Neural cell (in vitro differentiated cells): Measurements from ENCODE around the gene CPXM2. TPM values are rescaled to one million over a fixed set of nuclear protein-coding genes. Genes with fewer than 3 reads are reported as not detected.

ENCODE experiments used
- H2AFZ ChIP-seq: fragments of 200-600, 300-800 bp; sonication (generic), shearing (Covaris generic); 2 replicates; pipeline ENCODE4 v1.6.0; 2014; ENCODE audit warnings: low read depth, mild to moderate bottlenecking, antibody characterized with exemption, low read length, moderate library complexity
- H3F3A ChIP-seq: fragments of 200-600 bp; shearing (Covaris generic); 2 replicates; pipeline ENCODE4 v1.6.1; 2016; ENCODE audit warnings: mild to moderate bottlenecking, moderate library complexity, mixed read lengths, antibody characterized with exemption, low read length; ENCODE audit not compliant: insufficient read depth, poor library complexity, severe bottlenecking
- H3K27ac ChIP-seq: fragments of 200-600, 300-800 bp; sonication (generic), shearing (Covaris generic); 2 replicates; pipeline ENCODE4 v1.5.1; 2014; ENCODE audit warnings: mild to moderate bottlenecking, low read length, moderate library complexity
- H3K27me3 ChIP-seq: fragments of 300-800, 200-600 bp; sonication (generic), shearing (Covaris generic); 2 replicates; pipeline ENCODE4 v1.6.0; 2014; ENCODE audit warnings: mild to moderate bottlenecking, low read depth, low read length, moderate library complexity; ENCODE audit not compliant: insufficient read depth
- H3K36me3 ChIP-seq: fragments of 300-800, 200-600 bp; sonication (generic), shearing (Covaris generic); 2 replicates; pipeline ENCODE4 v1.5.1; 2014; ENCODE audit warnings: mild to moderate bottlenecking, antibody characterized with exemption, low read length, moderate library complexity; ENCODE audit not compliant: insufficient read depth
- H3K4me2 ChIP-seq: fragments of 300-800, 200-600 bp; sonication (generic), shearing (Covaris generic); 2 replicates; pipeline ENCODE4 v1.6.0; 2014; ENCODE audit warnings: mild to moderate bottlenecking, low read length
- H3K4me3 ChIP-seq: fragments of 300-800, 200-600 bp; sonication (generic), shearing (Covaris generic); 2 replicates; pipeline ENCODE4 v1.5.1; 2014; ENCODE audit warnings: mild to moderate bottlenecking, low read length, moderate library complexity
- H3K79me2 ChIP-seq: fragments of 200-600 bp; shearing (Covaris generic); replicated peaks from 2 replicates; pipeline ENCODE4 v1.6.0; 2014; ENCODE audit warnings: mild to moderate bottlenecking, low read length, moderate library complexity; ENCODE audit not compliant: insufficient read depth
- H3K9ac ChIP-seq: fragments of 300-800, 200-600 bp; sonication (generic), shearing (Covaris generic); 2 replicates; pipeline ENCODE4 v1.6.1; 2016; ENCODE audit warnings: mild to moderate bottlenecking, low read length, mixed read lengths
- H3K9me2 ChIP-seq: fragments of 200-600 bp; shearing (Covaris generic); 2 replicates; pipeline ENCODE4 v1.6.1; 2016; ENCODE audit warnings: mild to moderate bottlenecking, low read length, mixed read lengths; ENCODE audit not compliant: insufficient read depth
- H3K9me3 ChIP-seq: fragments of 200-600, 300-800 bp; sonication (generic), shearing (Covaris generic); 2 replicates; pipeline ENCODE4 v1.6.1; 2016; ENCODE audit warnings: mild to moderate bottlenecking, mixed run types, low read length, moderate library complexity, mixed read lengths
- H4K20me1 ChIP-seq: fragments of 200-600 bp; shearing (Covaris generic); 2 replicates; pipeline ENCODE4 v1.6.1; 2016; ENCODE audit warnings: mild to moderate bottlenecking, mixed run types; ENCODE audit not compliant: insufficient read depth
- EP300 ChIP-seq: fragments of 450-650 bp; conservative IDR thresholded peaks from 2 replicates; pipeline ENCODE4 v1.6.1; 2014; ENCODE audit warnings: antibody characterized with exemption, mild to moderate bottlenecking, moderate library complexity; ENCODE audit not compliant: poor library complexity, severe bottlenecking
- EZH2 ChIP-seq: fragments of 200-600, 300-800 bp; shearing (Covaris generic), sonication (generic); IDR thresholded peaks from 2 replicates; pipeline ENCODE4 v1.6.1; 2014; ENCODE audit warnings: antibody characterized with exemption, low read length, borderline replicate concordance, mild to moderate bottlenecking; ENCODE audit not compliant: insufficient read depth, poor library complexity, severe bottlenecking
- MXI1 ChIP-seq: fragments of 450-650 bp; conservative IDR thresholded peaks from 2 replicates; pipeline ENCODE4 v1.6.1; 2014; ENCODE audit warnings: antibody characterized with exemption, mild to moderate bottlenecking; ENCODE audit not compliant: poor library complexity, severe bottlenecking
- POLR2AphosphoS5 ChIP-seq: IDR thresholded peaks from 2 replicates; pipeline ENCODE4 v1.6.1; 2012
- RAD21 ChIP-seq: fragments of 450-650 bp; conservative IDR thresholded peaks from 2 replicates; pipeline ENCODE4 v1.6.1; 2014; ENCODE audit warnings: antibody characterized with exemption, mild to moderate bottlenecking, moderate library complexity
- SMC3 ChIP-seq: fragments of 450-650 bp; conservative IDR thresholded peaks from 2 replicates; pipeline ENCODE4 v1.6.1; 2014; ENCODE audit warnings: antibody characterized with exemption, mild to moderate bottlenecking, moderate library complexity; ENCODE audit not compliant: poor library complexity
- TAF1 ChIP-seq: IDR thresholded peaks from 2 replicates; pipeline ENCODE4 v1.6.1; 2012; ENCODE audit warnings: low read depth
- polyA plus RNA-seq: library from polyadenylated mRNA; depleted of rRNA; stranded (reverse); fragments of >200 nt; gene quantifications from 2 replicates; pipeline ENCODE4 v1.2.3, GENCODE V29; 2014
- TF ChIP-seq, protein P1 (sequence below): IDR thresholded peaks from 2 replicates; pipeline ENCODE4 v1.6.1; 2012; ENCODE audit warnings: borderline replicate concordance
- TF ChIP-seq, protein P2 (sequence below): fragments of 450-650 bp; IDR thresholded peaks from 2 replicates; pipeline ENCODE4 v1.5.1; 2014; ENCODE audit warnings: antibody characterized with exemption, mild to moderate bottlenecking, moderate library complexity; ENCODE audit not compliant: poor library complexity, severe bottlenecking

CPXM2 gene
- polyA plus RNA-seq, 1 donor from 2014 or later, result not detected

DNA sequence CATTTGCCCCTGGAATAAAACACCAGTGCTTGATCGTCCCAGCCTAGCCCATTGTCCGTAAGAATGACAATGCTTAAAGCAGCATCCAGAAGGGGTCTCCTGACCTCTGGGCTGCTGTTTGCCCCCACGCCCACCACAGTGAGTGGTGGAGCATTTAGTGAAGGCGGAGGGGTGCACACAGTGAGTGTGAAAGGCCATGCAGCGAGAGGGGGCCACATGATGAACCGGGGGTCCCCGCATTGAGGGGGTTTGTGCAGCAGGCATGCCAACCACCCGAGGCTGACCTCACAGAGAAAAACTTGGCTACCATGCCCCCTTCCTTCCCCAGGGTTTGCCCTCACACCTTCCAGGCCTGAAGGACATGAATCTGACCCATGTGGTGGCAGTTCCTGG, 28.4 kb downstream of the CPXM2 start:
- Histone ChIP-seq H3K4me2 (no peak overlapping the region), H3F3A (no peaks in the 10 kb centered on the region), H3K4me3 (no peak overlapping the region), H3K27ac (no peak overlapping the region), H3K9me2 (no peaks in the 10 kb centered on the region), H3K79me2 (no peaks in the 10 kb centered on the region), H3K27me3 (no peaks in the 10 kb centered on the region), H3K36me3 (no peaks in the 10 kb centered on the region), H4K20me1 (no peaks in the 10 kb centered on the region), H2AFZ (no peak overlapping the region), H3K9ac (no peak overlapping the region), H3K9me3 (no peaks in the 10 kb centered on the region)
- TF ChIP-seq EP300 (no peak), MXI1 (no peak), TAF1 (no peak), RAD21 (no peak)

- no peak overlapping the region for H3K27ac ChIP-seq
- H3K36me3 ChIP-seq, result no peaks in the 10 kb centered on the region
- no peak overlapping the region for H3K4me2 ChIP-seq
- no peaks in the 10 kb centered on the region for H3F3A ChIP-seq
- no peaks in the 10 kb centered on the region for H3K27me3 ChIP-seq
- H3K9me2 ChIP-seq, result no peaks in the 10 kb centered on the region
- H3K79me2 ChIP-seq, result no peaks in the 10 kb centered on the region
- no peak overlapping the region for H3K9ac ChIP-seq
- H4K20me1 ChIP-seq, result no peaks in the 10 kb centered on the region
- TF ChIP-seq MXI1 (no peak), POLR2AphosphoS5 (no peak), TAF1 (no peak), SMC3 (no peak), EP300 (no peak), EZH2 (no peak), RAD21 (no peak)
- TF ChIP-seq, protein P1, sequence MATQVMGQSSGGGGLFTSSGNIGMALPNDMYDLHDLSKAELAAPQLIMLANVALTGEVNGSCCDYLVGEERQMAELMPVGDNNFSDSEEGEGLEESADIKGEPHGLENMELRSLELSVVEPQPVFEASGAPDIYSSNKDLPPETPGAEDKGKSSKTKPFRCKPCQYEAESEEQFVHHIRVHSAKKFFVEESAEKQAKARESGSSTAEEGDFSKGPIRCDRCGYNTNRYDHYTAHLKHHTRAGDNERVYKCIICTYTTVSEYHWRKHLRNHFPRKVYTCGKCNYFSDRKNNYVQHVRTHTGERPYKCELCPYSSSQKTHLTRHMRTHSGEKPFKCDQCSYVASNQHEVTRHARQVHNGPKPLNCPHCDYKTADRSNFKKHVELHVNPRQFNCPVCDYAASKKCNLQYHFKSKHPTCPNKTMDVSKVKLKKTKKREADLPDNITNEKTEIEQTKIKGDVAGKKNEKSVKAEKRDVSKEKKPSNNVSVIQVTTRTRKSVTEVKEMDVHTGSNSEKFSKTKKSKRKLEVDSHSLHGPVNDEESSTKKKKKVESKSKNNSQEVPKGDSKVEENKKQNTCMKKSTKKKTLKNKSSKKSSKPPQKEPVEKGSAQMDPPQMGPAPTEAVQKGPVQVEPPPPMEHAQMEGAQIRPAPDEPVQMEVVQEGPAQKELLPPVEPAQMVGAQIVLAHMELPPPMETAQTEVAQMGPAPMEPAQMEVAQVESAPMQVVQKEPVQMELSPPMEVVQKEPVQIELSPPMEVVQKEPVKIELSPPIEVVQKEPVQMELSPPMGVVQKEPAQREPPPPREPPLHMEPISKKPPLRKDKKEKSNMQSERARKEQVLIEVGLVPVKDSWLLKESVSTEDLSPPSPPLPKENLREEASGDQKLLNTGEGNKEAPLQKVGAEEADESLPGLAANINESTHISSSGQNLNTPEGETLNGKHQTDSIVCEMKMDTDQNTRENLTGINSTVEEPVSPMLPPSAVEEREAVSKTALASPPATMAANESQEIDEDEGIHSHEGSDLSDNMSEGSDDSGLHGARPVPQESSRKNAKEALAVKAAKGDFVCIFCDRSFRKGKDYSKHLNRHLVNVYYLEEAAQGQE, result no peak
- TF ChIP-seq, protein P2, sequence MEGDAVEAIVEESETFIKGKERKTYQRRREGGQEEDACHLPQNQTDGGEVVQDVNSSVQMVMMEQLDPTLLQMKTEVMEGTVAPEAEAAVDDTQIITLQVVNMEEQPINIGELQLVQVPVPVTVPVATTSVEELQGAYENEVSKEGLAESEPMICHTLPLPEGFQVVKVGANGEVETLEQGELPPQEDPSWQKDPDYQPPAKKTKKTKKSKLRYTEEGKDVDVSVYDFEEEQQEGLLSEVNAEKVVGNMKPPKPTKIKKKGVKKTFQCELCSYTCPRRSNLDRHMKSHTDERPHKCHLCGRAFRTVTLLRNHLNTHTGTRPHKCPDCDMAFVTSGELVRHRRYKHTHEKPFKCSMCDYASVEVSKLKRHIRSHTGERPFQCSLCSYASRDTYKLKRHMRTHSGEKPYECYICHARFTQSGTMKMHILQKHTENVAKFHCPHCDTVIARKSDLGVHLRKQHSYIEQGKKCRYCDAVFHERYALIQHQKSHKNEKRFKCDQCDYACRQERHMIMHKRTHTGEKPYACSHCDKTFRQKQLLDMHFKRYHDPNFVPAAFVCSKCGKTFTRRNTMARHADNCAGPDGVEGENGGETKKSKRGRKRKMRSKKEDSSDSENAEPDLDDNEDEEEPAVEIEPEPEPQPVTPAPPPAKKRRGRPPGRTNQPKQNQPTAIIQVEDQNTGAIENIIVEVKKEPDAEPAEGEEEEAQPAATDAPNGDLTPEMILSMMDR, result no peak
- H3K9me3 ChIP-seq, result no peaks in the 10 kb centered on the region
- H2AFZ ChIP-seq, result no peak overlapping the region
- H3K4me3 ChIP-seq, result no peak overlapping the region
Observed at GRCh38 chr10:123862421-123863182, 29.0 kb downstream of the CPXM2 start.
